HepG2 (cell line): ENCODE data around the gene NEGR1. TPM values are rescaled to one million over a fixed set of nuclear protein-coding genes. Genes with fewer than 3 reads are reported as not detected.

ENCODE experiments used
- ATAC-seq: fragments of 200-7000 bp; cut with Tn5 transposase; 3 replicates; pipeline ENCODE4 v1.9.1; 2020; ENCODE audit warnings: mild to moderate bottlenecking, moderate library complexity
- BruUV-seq: library from RNA; stranded (reverse); fragments of 400-500 nt; replicated peaks from 2 replicates; lab custom pipeline; 2021; lab: Mats Ljungman, UMichigan
- CTCF ChIA-PET: fragments of 300-600 bp; formaldehyde crosslinking; extraction: SDS; loops from one replicate; lab custom pipeline; 2021; ENCODE audit warnings: low total read pairs, inconsistent platforms, low intra/inter-chr PET ratio; lab: Yijun Ruan, JAX
- POLR2A ChIA-PET: fragments of 350-600 bp; sonication (Branson Sonifier 250); formaldehyde crosslinking; loops from one replicate; lab custom pipeline; 2020; ENCODE audit warnings: antibody characterized with exemption, inconsistent platforms; lab: Yijun Ruan, JAX
- DNase-seq: peaks from one replicate; pipeline ENCODE4 v3.0.0-alpha.2; 2015; ENCODE audit warnings: low spot score
- FAIRE-seq: peaks from 3 replicates; lab custom pipeline; 2011; peaks lifted over from hg19 to GRCh38; lab: Jason Lieb, UNC
- H2AFZ ChIP-seq: one replicate; pipeline ENCODE4 v1.6.1; 2011; ENCODE audit warnings: low read length, inconsistent platforms
- H3K27ac ChIP-seq: fragments of 300-600 bp; 3 replicates; pipeline ENCODE4 v1.8.0; 2011; ENCODE audit warnings: mixed run types, mild to moderate bottlenecking, mixed read lengths, low read length, inconsistent platforms; ENCODE audit not compliant: insufficient read depth; ENCODE audit errors: extremely low read length
- H3K27me3 ChIP-seq, 2 experiments: fragments of 200-600 bp in 1 of 2; 2 replicates in 1 of 2; 3 replicates in 1 of 2; pipeline versions ENCODE4 v1.6.0 to v1.8.0; 2011; ENCODE audit warnings: low read length in 2 of 2, mild to moderate bottlenecking in 2 of 2, moderate library complexity in 2 of 2, inconsistent platforms in 1 of 2; ENCODE audit not compliant: insufficient read depth in 2 of 2, control insufficient read depth in 1 of 2
- H3K36me3 ChIP-seq, 2 experiments: fragments of 200-600 bp in 1 of 2; replicated peaks in 1 of 2; 2 replicates in 1 of 2; 3 replicates in 1 of 2; pipeline versions ENCODE4 v1.5.1 to v1.8.0; 2011; ENCODE audit warnings: low read length in 2 of 2, inconsistent platforms in 1 of 2; ENCODE audit not compliant: insufficient read depth in 2 of 2, control insufficient read depth in 1 of 2
- H3K4me1 ChIP-seq: 2 replicates; pipeline ENCODE4 v1.5.1; 2012; ENCODE audit warnings: low read length, inconsistent platforms; ENCODE audit not compliant: insufficient read depth
- H3K4me2 ChIP-seq: 2 replicates; pipeline ENCODE4 v1.6.0; 2011; ENCODE audit warnings: low read depth, low read length, inconsistent platforms
- H3K4me3 ChIP-seq, 3 experiments: fragments of 200-600 bp in 1 of 3; sonication (generic), shearing (Covaris generic) in 1 of 3; replicated peaks in 1 of 3; 2 replicates each; pipeline ENCODE4 v1.5.1; 2011 to 2016; ENCODE audit warnings: low read length in 3 of 3, inconsistent platforms in 2 of 3, low read depth in 2 of 3, mild to moderate bottlenecking in 2 of 3, control low read depth in 1 of 3, mixed read lengths in 1 of 3; ENCODE audit not compliant: insufficient read depth in 1 of 3
- H3K79me2 ChIP-seq: one replicate; pipeline ENCODE4 v1.6.1; 2011; ENCODE audit warnings: low read length, inconsistent platforms; ENCODE audit not compliant: insufficient read depth
- H3K9ac ChIP-seq: 2 replicates; pipeline ENCODE4 v1.6.0; 2011; ENCODE audit warnings: mild to moderate bottlenecking, low read depth, low read length, inconsistent platforms; ENCODE audit not compliant: insufficient read depth
- H3K9me3 ChIP-seq: 2 replicates; pipeline ENCODE4 v1.5.1; 2012; ENCODE audit warnings: mild to moderate bottlenecking, low read length
- H4K20me1 ChIP-seq: 2 replicates; pipeline ENCODE4 v1.6.0; 2011; ENCODE audit warnings: inconsistent platforms, mild to moderate bottlenecking, low read length, moderate library complexity; ENCODE audit not compliant: insufficient read depth
- ETV6 ChIP-seq: sonication (generic); formaldehyde crosslinking; conservative IDR thresholded peaks from 2 replicates; pipeline ENCODE4 v1.4.0; 2020; ENCODE audit warnings: missing genetic modification reagents
- LCORL ChIP-seq, 2 experiments: fragments of 450-650 bp in 1 of 2; sonication (generic) in 1 of 2; formaldehyde crosslinking in 1 of 2; IDR thresholded peaks; 2 replicates each; pipeline versions ENCODE4 v1.5.0 to v1.6.1; 2017 to 2020; ENCODE audit warnings: antibody characterized with exemption in 1 of 2, missing genetic modification reagents in 1 of 2
- RARG ChIP-seq: sonication (generic); formaldehyde crosslinking; IDR thresholded peaks from 2 replicates; pipeline ENCODE4 v1.4.0; 2020; ENCODE audit warnings: low read depth, mild to moderate bottlenecking, missing genetic modification reagents
- RFXANK ChIP-seq: IDR thresholded peaks from 2 replicates; pipeline ENCODE4 v1.6.1; 2016
- TARDBP ChIP-seq: sonication (generic); formaldehyde crosslinking; IDR thresholded peaks from 2 replicates; pipeline ENCODE4 v1.8.0; 2022; ENCODE audit warnings: mild to moderate bottlenecking, missing genetic modification reagents
- TCF7 ChIP-seq: sonication (generic); IDR thresholded peaks from 2 replicates; pipeline ENCODE4 v1.6.1; 2016; ENCODE audit warnings: antibody characterized with exemption, low read depth
- THRA ChIP-seq: sonication (generic); formaldehyde crosslinking; IDR thresholded peaks from 2 replicates; pipeline ENCODE4 v1.4.0; 2020; ENCODE audit warnings: missing genetic modification reagents, borderline replicate concordance
- ZNF18 ChIP-seq: sonication (generic); formaldehyde crosslinking; IDR thresholded peaks from 2 replicates; pipeline ENCODE4 v1.8.0; 2022; ENCODE audit warnings: mild to moderate bottlenecking, missing genetic modification reagents; ENCODE audit not compliant: insufficient replicate concordance
- ZNF282 ChIP-seq: fragments of 450-650 bp; IDR thresholded peaks from 2 replicates; pipeline ENCODE4 v1.6.1; 2018; ENCODE audit not compliant: partially characterized antibody
- ZNF318 ChIP-seq: sonication (generic); formaldehyde crosslinking; IDR thresholded peaks from 2 replicates; pipeline ENCODE4 v1.4.0; 2020; ENCODE audit warnings: mild to moderate bottlenecking, missing genetic modification reagents
- ZNF549 ChIP-seq: sonication (generic); formaldehyde crosslinking; IDR thresholded peaks from 2 replicates; pipeline ENCODE4 v1.5.0; 2020; ENCODE audit warnings: missing genetic modification reagents
- ZNF790 ChIP-seq: sonication (generic); formaldehyde crosslinking; IDR thresholded peaks from 2 replicates; pipeline ENCODE4 v1.8.0; 2022; ENCODE audit warnings: missing genetic modification reagents, mild to moderate bottlenecking, borderline replicate concordance
- WGBS: methylation state at CpG from one replicate; pipeline ENCODE4 v1.1.6; 2017; ENCODE audit warnings: low lambda C conversion rate; 5-methylcytosine and 5-hydroxymethylcytosine counted together
- in situ Hi-C: cut with HindIII; loops from 2 replicates; pipeline ENCODE4 v1.10.0; 2017; ENCODE audit warnings: low pct_unique_long_range_greater_than_20kb; ENCODE audit not compliant: extremely low pct_ligation_motif_present
- intact Hi-C: fragments of 100-400 bp; cut with micrococcal nuclease; formaldehyde crosslinking; loops from one replicate; pipeline ENCODE4 v1.10.0; 2022; ENCODE audit not compliant: unreplicated experiment
- polyA plus RNA-seq, 8 experiments: library from polyadenylated mRNA; depleted of rRNA in 3 of 8; stranded (reverse) in 7 of 8; unstranded in 1 of 8; fragments of >200 nt; fragmentation: Illumina TruSeq in 4 of 8; extraction: Trizol in 4 of 8; gene quantifications; 2 replicates each; pipeline versions ENCODE4 v1.2.1 to v1.2.3, GENCODE V29; 2011 to 2016; ENCODE audit warnings: low read depth in 4 of 8, missing spikeins in 1 of 8, mixed read lengths in 1 of 8; ENCODE audit not compliant: insufficient read depth in 1 of 8
- total RNA-seq, 5 experiments: library from RNA; depleted of rRNA; stranded (reverse); fragments of >200 nt; fragmentation: Illumina TruSeq; extraction: Trizol; gene quantifications; 2 replicates each; pipeline ENCODE4 v1.2.3, GENCODE V29; 2016; ENCODE audit warnings: low read depth in 1 of 5

The NEGR1 gene
- total and polyA plus RNA-seq, 2 of the 13 experiments (the other 11 are each of a cell fraction or from before 2014, with no cell fraction given), result not detected

GRCh38 chr1:71623888-71624287, 658.5 kb downstream of the NEGR1 start (continued):
- TF ChIP-seq ZNF318 (no peak), RARG (CRISPR knock-in tag) (no peak), TCF7 (no peak)

GRCh38 chr1:71621785-71622184, 660.6 kb downstream of the NEGR1 start:
- no peaks in the 10 kb centered on the region for H3K36me3 ChIP-seq
- ATAC-seq, result no peak
- no peak for DNase-seq
- H3K27me3 ChIP-seq, result no peaks in the 10 kb centered on the region
- H3K79me2 ChIP-seq, result no peaks in the 10 kb centered on the region
- FAIRE-seq, result no peak
- H3K4me3 ChIP-seq, result no peak overlapping the region
- WGBS, result 9% methylated on average over 1 of the region's 1 CpG
- no peak overlapping the region for H3K9ac ChIP-seq
- H3K4me2 ChIP-seq, result no peak overlapping the region
- H3K4me1 ChIP-seq, result no peaks in the 10 kb centered on the region
- in situ Hi-C loops, result no loop called here
- CTCF ChIA-PET, result no interaction called here
- intact Hi-C loops, result no loop called here
- no TSS peak for BruUV-seq
- H3K27ac ChIP-seq, result no peak overlapping the region
- POLR2A ChIA-PET, result no interaction called here
- H3K9me3 ChIP-seq, result peaks cover 19% of the 10 kb centered on the region
- no peaks in the 10 kb centered on the region for H4K20me1 ChIP-seq
- no peak overlapping the region for H2AFZ ChIP-seq
- TF ChIP-seq ETV6 (CRISPR knock-in tag) (no peak), THRA (CRISPR knock-in tag) (no peak), ZNF282 (no peak), TARDBP (no peak), ZNF18 (no peak), RFXANK (CRISPR knock-in tag) (no peak), LCORL (IDR thresholded peaks at IDR 0.05) (no peak), LCORL (CRISPR knock-in tag; IDR thresholded peaks at IDR 0.05) (no peak), ZNF549 (CRISPR knock-in tag) (no peak), ZNF790 (CRISPR knock-in tag) (no peak)
